ENCODE measurements around the gene SGSM1.

- no peak for TF ChIP-seq POLR2A (IDR thresholded peaks at IDR 0.05)
- TF ChIP-seq CTCF (IDR thresholded peaks at IDR 0.05): no peak
These were observed 162.1 kb downstream of the SGSM1 start for GRCh38 chr22:24968066-24968561.
